HG02981 (cell line): ENCODE results near the gene MAPT.
"Not testable (repeated sequence)": the region's sequence is repeated elsewhere in the genome, so short reads cannot be mapped to it uniquely, and the experiment has no call there.

Experiments used
- ATAC-seq: cut with Tn5 transposase; IDR thresholded peaks from one replicate; pipeline ENCODE4 v1.9.1; 2021; ENCODE audit warnings: mild to moderate bottlenecking, moderate library complexity; ENCODE audit not compliant: unreplicated experiment

Gene MAPT

GRCh38 chr17:45896803-45897693 lies 2.7 kb downstream of the MAPT start:
- ATAC-seq, result no peak

- ATAC-seq, result no peak
Observed at GRCh38 chr17:45900136-45900535, 5.8 kb downstream of the MAPT start.

- no peak for ATAC-seq
Observed at GRCh38 chr17:45900723-45901415, 6.5 kb downstream of the MAPT start.

- ATAC-seq, result no peak
Observed at GRCh38 chr17:45902892-45903346, 8.6 kb downstream of the MAPT start.

GRCh38 chr17:45904866-45905265 lies 10.5 kb downstream of the MAPT start:
- no peak for ATAC-seq

GRCh38 chr17:45905814-45906213 lies 11.5 kb downstream of the MAPT start:
- ATAC-seq, result no peak

- ATAC-seq, result no peak
Observed at GRCh38 chr17:45906237-45906636, 11.9 kb downstream of the MAPT start.

- ATAC-seq, result no peak
Observed at GRCh38 chr17:45906927-45907622, 12.7 kb downstream of the MAPT start.

- ATAC-seq, result no peak
Observed at GRCh38 chr17:45907750-45908395, 13.5 kb downstream of the MAPT start.

- no peak for ATAC-seq
Observed at GRCh38 chr17:45908460-45908859, 14.1 kb downstream of the MAPT start.

- ATAC-seq, result no peak
Observed at GRCh38 chr17:45908935-45909334, 14.6 kb downstream of the MAPT start.

- no peak for ATAC-seq
Observed at GRCh38 chr17:45910667-45911066, 16.3 kb downstream of the MAPT start.

GRCh38 chr17:45912319-45912718 lies 18.0 kb downstream of the MAPT start:
- ATAC-seq, result no peak

- ATAC-seq, result not testable (repeated sequence)
Observed at GRCh38 chr17:45913030-45913429, 18.7 kb downstream of the MAPT start.

GRCh38 chr17:45914047-45914717 lies 19.8 kb downstream of the MAPT start:
- no peak for ATAC-seq

GRCh38 chr17:45915263-45915662 lies 20.9 kb downstream of the MAPT start:
- no peak for ATAC-seq

- no peak for ATAC-seq
Observed at GRCh38 chr17:45917081-45917480, 22.7 kb downstream of the MAPT start.

GRCh38 chr17:45918241-45918745 lies 23.9 kb downstream of the MAPT start:
- ATAC-seq, result no peak

- no peak for ATAC-seq
Observed at GRCh38 chr17:45919136-45919535, 24.8 kb downstream of the MAPT start.

- ATAC-seq, result no peak
Observed at GRCh38 chr17:45920083-45920482, 25.7 kb downstream of the MAPT start.
